Spinal cord (tissue), 10 donors: Measurements from ENCODE around the gene JUN. TPM values are rescaled to one million over a fixed set of nuclear protein-coding genes. Genes with fewer than 3 reads are reported as not detected.

ENCODE experiments used
- DNase-seq, 6 donors: peaks; one replicate each; pipeline versions ENCODE4 v3.0.0 to v3.0.0-alpha.2; 2013 to 2015; ENCODE audit warnings: low spot score in 6 of 6, low read depth in 4 of 6
- H3K27ac ChIP-seq: one replicate; pipeline ENCODE4 v1.5.1; 2013; ENCODE audit warnings: low read depth, low read length, control low read depth
- H3K27me3 ChIP-seq: one replicate; pipeline ENCODE4 v1.6.1; 2013; ENCODE audit warnings: low read length; ENCODE audit not compliant: control insufficient read depth, insufficient read depth
- H3K36me3 ChIP-seq: one replicate; pipeline ENCODE4 v1.6.1; 2013; ENCODE audit warnings: low read length; ENCODE audit not compliant: control insufficient read depth, insufficient read depth
- H3K4me1 ChIP-seq: one replicate; pipeline ENCODE4 v1.6.1; 2013; ENCODE audit warnings: low read length; ENCODE audit not compliant: control insufficient read depth, insufficient read depth
- H3K4me3 ChIP-seq: one replicate; pipeline ENCODE4 v1.5.1; 2013; ENCODE audit warnings: low read depth, low read length, control low read depth
- H3K9me3 ChIP-seq: one replicate; pipeline ENCODE4 v1.6.1; 2013; ENCODE audit warnings: low read length; ENCODE audit not compliant: control insufficient read depth, insufficient read depth
- WGBS: methylation state at CpG from one replicate; pipeline ENCODE4 v1.1.5; 2013; ENCODE audit warnings: missing lambda C conversion rate; ENCODE audit not compliant: insufficient coverage; 5-methylcytosine and 5-hydroxymethylcytosine counted together
- polyA plus RNA-seq, 2 donors: library from polyadenylated mRNA; unstranded; fragments of 120-200 nt; gene quantifications; one replicate each; pipeline ENCODE4 v1.2.1, GENCODE V29; 2013; ENCODE audit not compliant: insufficient read length in 2 of 2
- total RNA-seq, 2 donors: library from RNA; depleted of rRNA in 1 of 2; stranded (reverse); fragments of 120-200 nt in 1 of 2; fragments of >200 nt in 1 of 2; gene quantifications; one replicate each; pipeline versions ENCODE4 v1.2.3 to v1.2.4, GENCODE V29; 2013 to 2014
- donor health status: healthy.

JUN gene
- total and polyA plus RNA-seq, 4 donors, result 71.9 to 228 (median 135) TPM

- WGBS, result no CpG with 5 or more reads among the region's 3 CpGs
- Histone ChIP-seq H3K9me3 (no peaks in the 10 kb centered on the region), H3K4me3 (no peak overlapping the region), H3K27me3 (no peaks in the 10 kb centered on the region), H3K4me1 (peaks cover 3% of the 10 kb centered on the region), H3K27ac (no peak overlapping the region), H3K36me3 (no peaks in the 10 kb centered on the region)
- DNase-seq, result peak in 2 of 6 donors; percentile 52 to 90
Measured at GRCh38 chr1:58748666-58749065, 35.2 kb downstream of the JUN start.

DNA sequence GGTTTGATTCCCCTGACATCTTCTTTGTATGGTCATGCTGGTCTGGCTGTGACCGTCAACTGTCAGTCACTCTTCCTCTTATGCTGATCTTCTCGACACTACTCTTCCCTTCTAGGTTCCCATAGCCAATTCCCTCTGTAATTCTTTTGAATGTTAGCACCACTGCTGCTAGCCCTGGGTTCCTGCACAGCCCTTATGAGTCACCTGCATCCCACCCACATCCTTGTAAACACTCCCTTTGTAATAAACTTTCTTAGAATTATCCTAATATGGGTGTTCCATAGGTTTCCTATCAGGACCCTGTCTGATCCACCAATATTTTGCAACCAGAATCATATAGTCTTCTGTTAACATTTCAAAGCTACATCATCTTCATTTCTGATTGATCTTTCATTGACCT, 37.1 kb downstream of the JUN start:
- Histone ChIP-seq H3K27ac (no peak overlapping the region), H3K4me1 (no peaks in the 10 kb centered on the region), H3K9me3 (no peaks in the 10 kb centered on the region), H3K36me3 (no peaks in the 10 kb centered on the region), H3K27me3 (no peaks in the 10 kb centered on the region), H3K4me3 (no peak overlapping the region)
- 100% methylated on average over 2 of the region's 2 CpGs for WGBS
- no peak for DNase-seq

DNA sequence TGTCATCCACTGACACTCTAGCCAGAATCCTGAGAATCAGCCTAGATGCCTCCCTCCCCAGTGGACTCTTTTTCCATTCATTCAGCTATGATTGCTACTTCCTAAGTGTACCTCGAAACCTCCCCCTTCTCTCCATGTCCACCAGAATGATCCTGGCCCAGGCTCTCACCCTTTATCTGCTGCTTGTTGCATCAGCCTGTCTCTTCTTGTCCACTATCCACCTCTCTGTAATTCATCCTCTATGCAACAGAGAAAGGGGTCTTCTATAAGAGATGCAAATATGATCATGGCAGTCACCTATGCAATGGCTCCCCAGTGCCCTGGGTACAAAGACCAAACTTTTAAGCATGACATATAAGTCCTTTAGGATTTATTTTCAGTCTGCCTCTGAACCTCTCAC, 37.7 kb downstream of the JUN start:
- no peaks in the 10 kb centered on the region for H3K27me3 ChIP-seq
- WGBS, result 75% methylated on average over 1 of the region's 1 CpG
- DNase-seq, result no peak

GRCh38 chr1:58745666-58746065, 38.2 kb downstream of the JUN start:
- H3K27me3 ChIP-seq, result no peaks in the 10 kb centered on the region
- WGBS, result 65% methylated on average over 5 of the region's 5 CpGs
- no peak for DNase-seq
- no peak overlapping the region for H3K27ac ChIP-seq
- no peak overlapping the region for H3K4me3 ChIP-seq
- H3K9me3 ChIP-seq, result no peaks in the 10 kb centered on the region
- H3K36me3 ChIP-seq, result no peaks in the 10 kb centered on the region
- H3K4me1 ChIP-seq, result no peaks in the 10 kb centered on the region

More for the DNA sequence above, 37.7 kb downstream of the JUN start:
- no peaks in the 10 kb centered on the region for H3K4me1 ChIP-seq
- H3K9me3 ChIP-seq, result no peaks in the 10 kb centered on the region
- no peak overlapping the region for H3K4me3 ChIP-seq
- no peaks in the 10 kb centered on the region for H3K36me3 ChIP-seq
- no peak overlapping the region for H3K27ac ChIP-seq

DNA sequence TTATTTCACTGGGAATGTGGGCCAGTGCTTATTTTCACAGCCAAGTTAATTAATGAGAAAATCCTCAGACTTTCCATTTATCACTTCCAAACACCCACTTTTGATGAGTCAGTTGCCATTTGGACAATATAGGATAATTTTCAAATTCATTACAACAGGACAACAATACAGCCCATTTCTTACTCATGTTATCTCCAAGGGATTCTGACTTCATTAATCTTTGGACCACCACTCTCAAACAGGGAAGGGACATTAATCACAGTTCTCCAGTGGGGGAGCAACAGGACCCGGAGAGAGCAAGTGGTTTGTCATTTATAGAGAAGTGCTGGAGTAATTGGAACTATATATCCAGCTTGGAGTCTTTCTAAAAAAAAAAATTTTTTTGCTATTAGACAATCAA, 38.7 kb downstream of the JUN start:
- no CpG with 5 or more reads among the region's 1 CpG for WGBS

DNA sequence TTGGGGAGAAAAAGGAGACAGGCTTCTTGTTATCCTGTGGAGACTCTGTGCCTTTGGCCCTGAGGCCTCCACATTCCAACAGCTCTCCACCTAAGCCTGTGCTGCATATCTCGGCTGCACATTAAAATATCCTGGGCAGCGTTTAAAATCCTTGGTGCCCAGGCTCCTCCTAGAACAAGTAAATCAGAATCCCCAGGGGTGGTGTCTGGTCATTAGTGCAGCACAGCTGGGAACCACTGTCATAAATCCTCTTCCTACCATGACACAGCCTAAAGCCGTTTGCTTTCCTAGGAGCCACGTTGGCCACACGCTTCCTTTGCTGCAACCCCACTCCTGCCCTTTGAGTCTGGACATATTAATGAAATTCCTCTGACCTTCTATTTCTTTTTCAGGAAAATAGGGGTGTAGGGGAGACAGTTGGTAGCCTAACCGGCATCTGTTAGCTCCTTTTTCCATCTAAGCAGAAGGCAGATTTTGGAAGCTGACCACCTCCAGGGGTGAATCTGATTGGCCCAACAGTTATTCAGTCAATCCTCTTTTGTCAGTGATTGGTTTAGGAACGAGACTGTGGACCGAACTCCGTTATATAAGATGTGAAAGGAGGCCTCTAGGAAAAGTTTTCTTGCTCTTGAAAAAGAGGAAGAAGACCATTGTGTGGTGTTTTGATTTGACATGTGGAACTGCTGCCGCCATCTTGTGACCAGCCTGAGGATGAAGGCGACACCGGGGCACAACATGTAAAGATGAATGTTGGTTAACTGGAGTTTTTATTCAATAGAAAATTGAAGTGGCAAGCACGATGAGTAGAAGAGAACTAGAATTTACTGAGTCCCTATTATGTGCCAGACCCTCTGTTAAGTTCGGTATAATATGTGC, 41.9 kb downstream of the JUN start:
- Histone ChIP-seq H3K36me3 (no peaks in the 10 kb centered on the region), H3K9me3 (no peaks in the 10 kb centered on the region), H3K4me3 (no peak overlapping the region), H3K4me1 (no peaks in the 10 kb centered on the region), H3K27ac (no peak overlapping the region), H3K27me3 (no peaks in the 10 kb centered on the region)
- DNase-seq, result no peak
- WGBS, result 93% methylated on average over 9 of the region's 14 CpGs

More for the DNA sequence above, 38.7 kb downstream of the JUN start:
- no peak for DNase-seq
- Histone ChIP-seq H3K27me3 (no peaks in the 10 kb centered on the region), H3K4me1 (no peaks in the 10 kb centered on the region), H3K9me3 (no peaks in the 10 kb centered on the region), H3K27ac (no peak overlapping the region), H3K4me3 (no peak overlapping the region), H3K36me3 (no peaks in the 10 kb centered on the region)

DNA sequence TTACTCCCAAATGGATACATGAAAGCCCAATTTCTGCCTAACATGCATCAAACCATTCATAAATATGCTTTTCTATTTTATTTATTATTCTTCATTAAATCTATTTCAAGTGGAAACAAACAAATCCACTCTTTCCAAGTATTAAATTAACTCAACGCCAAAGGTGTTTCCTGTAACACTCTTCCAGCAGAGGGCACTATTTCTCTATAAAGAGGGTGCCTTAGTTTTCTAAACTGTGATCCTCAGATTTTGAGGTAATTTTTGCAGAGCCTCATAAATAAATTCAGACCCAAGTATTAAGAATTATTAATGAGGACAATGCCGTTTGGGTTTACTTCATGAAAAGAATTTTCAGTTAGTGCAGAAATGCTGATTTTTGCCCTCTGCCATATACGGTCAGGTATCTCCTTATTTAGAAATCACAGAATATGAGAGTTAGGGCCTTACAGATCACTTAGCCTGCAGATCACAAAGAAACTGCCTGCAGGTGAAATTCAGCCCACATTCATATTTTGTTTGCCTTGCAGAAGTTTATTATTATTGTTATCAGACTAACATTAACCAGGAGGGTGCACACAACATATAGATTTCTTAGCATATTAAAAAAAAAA, 43.9 kb downstream of the JUN start:
- no peaks in the 10 kb centered on the region for H3K4me1 ChIP-seq
- peak; percentile 46 to 92 (median 61) for DNase-seq

DNA sequence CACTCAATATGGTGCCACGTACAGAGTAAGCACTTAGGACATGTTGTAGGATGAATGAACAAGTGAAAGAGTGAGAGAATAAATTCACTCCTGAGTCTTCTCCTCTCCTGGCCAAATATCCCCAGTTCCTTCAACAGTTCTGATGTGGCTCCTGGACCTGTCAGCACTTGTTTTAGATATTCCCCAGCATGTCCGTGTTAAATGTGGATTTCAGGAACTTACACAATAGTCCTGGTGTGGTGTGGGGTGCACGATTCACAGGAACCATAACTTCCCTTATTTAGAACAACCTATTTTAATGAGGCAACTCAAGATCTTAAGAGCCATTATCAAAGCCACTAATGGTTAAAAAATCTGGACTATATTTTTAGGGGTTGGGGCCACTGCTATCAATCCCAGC, 45.0 kb downstream of the JUN start:
- Histone ChIP-seq H3K9me3 (no peaks in the 10 kb centered on the region), H3K27ac (no peak overlapping the region), H3K27me3 (no peaks in the 10 kb centered on the region), H3K4me3 (no peak overlapping the region), H3K36me3 (no peaks in the 10 kb centered on the region), H3K4me1 (no peaks in the 10 kb centered on the region)
- DNase-seq, result no peak
- WGBS, result no CpG with 5 or more reads among the region's 3 CpGs

More for the DNA sequence above, 43.9 kb downstream of the JUN start:
- Histone ChIP-seq H3K36me3 (no peaks in the 10 kb centered on the region), H3K9me3 (no peaks in the 10 kb centered on the region), H3K27me3 (no peaks in the 10 kb centered on the region), H3K27ac (no peak overlapping the region), H3K4me3 (no peak overlapping the region)
- no CpG with 5 or more reads among the region's 3 CpGs for WGBS

DNA sequence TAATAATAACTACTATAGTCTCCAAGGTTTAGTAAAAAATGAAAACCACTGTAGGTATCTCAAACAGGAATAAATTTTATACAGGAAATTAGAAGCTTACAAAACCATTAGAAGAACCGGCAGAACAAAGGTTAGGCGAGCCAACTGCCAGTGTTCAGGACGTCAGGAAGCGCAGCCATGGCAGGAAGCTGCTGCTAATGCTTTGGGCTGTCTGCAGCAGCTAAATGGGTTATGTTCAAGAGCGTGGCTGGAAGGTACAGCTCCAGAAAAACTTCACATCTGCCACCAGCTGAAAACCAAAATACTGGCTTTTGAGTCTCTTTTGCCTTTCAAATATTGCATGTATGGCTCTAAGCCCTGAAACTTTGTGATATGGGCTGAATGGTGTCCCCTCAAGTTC, 48.3 kb downstream of the JUN start:
- 100% methylated on average over 4 of the region's 5 CpGs for WGBS
- H3K9me3 ChIP-seq, result no peaks in the 10 kb centered on the region
- no peak for DNase-seq
- no peaks in the 10 kb centered on the region for H3K27me3 ChIP-seq
- no peaks in the 10 kb centered on the region for H3K4me1 ChIP-seq
- H3K27ac ChIP-seq, result no peak overlapping the region
- H3K36me3 ChIP-seq, result no peaks in the 10 kb centered on the region
- H3K4me3 ChIP-seq, result no peak overlapping the region

DNA sequence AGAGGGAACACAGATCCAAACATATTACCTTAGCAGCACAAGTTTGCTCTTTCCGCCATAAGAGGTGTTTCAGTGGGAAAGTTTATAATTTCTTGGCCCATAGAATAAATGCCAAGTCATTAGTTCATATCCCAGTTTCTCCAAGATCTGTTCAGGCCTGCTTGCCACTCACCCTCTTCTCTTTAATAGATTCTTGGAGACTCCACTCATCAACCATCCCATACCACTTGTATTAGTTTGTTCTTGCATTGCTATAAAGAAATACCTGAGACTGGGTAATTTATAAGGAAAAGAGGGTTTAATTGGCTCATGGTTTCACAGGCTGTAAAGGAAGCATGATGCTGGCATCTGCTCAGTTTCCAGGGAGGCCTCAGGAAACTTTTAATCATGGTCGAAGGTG, 49.2 kb downstream of the JUN start:
- DNase-seq, result no peak
- no peaks in the 10 kb centered on the region for H3K36me3 ChIP-seq
- no peaks in the 10 kb centered on the region for H3K27me3 ChIP-seq
- WGBS, result no CpG with 5 or more reads among the region's 2 CpGs
- no peak overlapping the region for H3K4me3 ChIP-seq
- no peak overlapping the region for H3K27ac ChIP-seq
- H3K4me1 ChIP-seq, result no peaks in the 10 kb centered on the region
- H3K9me3 ChIP-seq, result no peaks in the 10 kb centered on the region
